Peyer's patch (tissue), 4 donors: ENCODE data around the gene DDB1.

Experiments used
- POLR2A ChIP-seq, 2 donors: fragments of 450-650 bp; IDR thresholded peaks; one replicate each; pipeline ENCODE4 v1.5.1; 2017; ENCODE audit warnings: antibody characterized with exemption in 2 of 2, mild to moderate bottlenecking in 2 of 2, moderate library complexity in 2 of 2
- TF ChIP-seq, protein P1 (sequence below), 6 experiments: fragments of 450-650 bp in 4 of 6; fragments of 200-600 bp in 2 of 6; sonication (generic) in 1 of 6; IDR thresholded peaks; one replicate each; pipeline ENCODE4 v1.5.1; 2017 to 2019; ENCODE audit warnings: antibody characterized with exemption in 6 of 6, mild to moderate bottlenecking in 3 of 6, moderate library complexity in 1 of 6

DNA sequence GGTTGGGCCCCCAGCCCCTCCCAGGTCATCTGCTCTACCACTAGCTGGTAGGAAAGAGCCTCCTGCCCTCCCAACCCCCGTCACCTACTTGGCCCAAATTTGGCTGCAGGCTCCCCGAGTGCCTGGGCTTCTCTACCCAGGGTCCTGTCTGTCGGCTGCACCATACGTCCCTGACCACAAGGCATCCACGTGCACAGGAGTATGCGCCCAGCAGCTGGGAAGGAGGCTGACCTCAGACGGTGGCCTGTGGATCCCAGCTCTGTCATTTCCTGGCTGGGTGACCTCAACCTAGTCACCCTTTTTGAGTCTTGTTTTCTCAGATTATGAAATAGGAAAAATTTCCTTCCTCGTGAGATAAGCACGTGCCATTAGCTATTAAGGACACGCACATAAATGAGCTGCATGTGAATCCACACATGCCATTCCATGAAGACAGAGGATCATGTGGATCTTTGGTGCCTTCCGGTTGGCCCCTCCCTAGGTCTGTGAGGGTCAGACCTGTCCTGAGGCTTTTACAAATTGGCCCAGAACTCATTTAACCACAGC is 15.1 kb upstream of the DDB1 start:
- no peak for TF ChIP-seq POLR2A (IDR thresholded peaks at IDR 0.05)
- TF ChIP-seq, protein P1, sequence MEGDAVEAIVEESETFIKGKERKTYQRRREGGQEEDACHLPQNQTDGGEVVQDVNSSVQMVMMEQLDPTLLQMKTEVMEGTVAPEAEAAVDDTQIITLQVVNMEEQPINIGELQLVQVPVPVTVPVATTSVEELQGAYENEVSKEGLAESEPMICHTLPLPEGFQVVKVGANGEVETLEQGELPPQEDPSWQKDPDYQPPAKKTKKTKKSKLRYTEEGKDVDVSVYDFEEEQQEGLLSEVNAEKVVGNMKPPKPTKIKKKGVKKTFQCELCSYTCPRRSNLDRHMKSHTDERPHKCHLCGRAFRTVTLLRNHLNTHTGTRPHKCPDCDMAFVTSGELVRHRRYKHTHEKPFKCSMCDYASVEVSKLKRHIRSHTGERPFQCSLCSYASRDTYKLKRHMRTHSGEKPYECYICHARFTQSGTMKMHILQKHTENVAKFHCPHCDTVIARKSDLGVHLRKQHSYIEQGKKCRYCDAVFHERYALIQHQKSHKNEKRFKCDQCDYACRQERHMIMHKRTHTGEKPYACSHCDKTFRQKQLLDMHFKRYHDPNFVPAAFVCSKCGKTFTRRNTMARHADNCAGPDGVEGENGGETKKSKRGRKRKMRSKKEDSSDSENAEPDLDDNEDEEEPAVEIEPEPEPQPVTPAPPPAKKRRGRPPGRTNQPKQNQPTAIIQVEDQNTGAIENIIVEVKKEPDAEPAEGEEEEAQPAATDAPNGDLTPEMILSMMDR (IDR thresholded peaks at IDR 0.05), result no peak
